Activated T-cell treated with anti-CD3 and anti-CD28 coated beads, Interleukin-2, amount 50 U/mL, for 72 hours (primary cell): Measurements from ENCODE around the gene PARD3. TPM values are rescaled to one million over a fixed set of nuclear protein-coding genes. Genes with fewer than 3 reads are reported as not detected.
"Not testable (repeated sequence)": the region's sequence is repeated elsewhere in the genome, so short reads cannot be mapped to it uniquely, and the experiment has no call there.

Experiments
- ATAC-seq, 2 donors: fragments of 150-1000 bp; cut with Tn5 transposase; replicated peaks in 1 of 2; 2 replicates each; pipeline ENCODE4 v1.10.0; 2021; ENCODE audit warnings: moderate library complexity in 2 of 2, mild to moderate bottlenecking in 1 of 2
- DNase-seq, 2 donors: peaks; one replicate each; pipeline ENCODE4 v3.0.0; 2021 to 2022; ENCODE audit warnings: mixed read lengths in 1 of 2
- H3K27ac Mint-ChIP-seq: one replicate; pipeline ENCODE4 v1.8.0; 2022; ENCODE audit warnings: mild to moderate bottlenecking, moderate library complexity, mixed read lengths
- H3K27me3 Mint-ChIP-seq: one replicate; pipeline ENCODE4 v1.8.0; 2022; ENCODE audit warnings: low read depth, mixed read lengths
- H3K36me3 Mint-ChIP-seq, 2 donors: one replicate each; pipeline ENCODE4 v1.8.0; 2022; ENCODE audit warnings: mixed read lengths in 2 of 2, mild to moderate bottlenecking in 1 of 2; ENCODE audit not compliant: insufficient read depth in 2 of 2
- H3K4me1 Mint-ChIP-seq: one replicate; pipeline ENCODE4 v1.8.0; 2022; ENCODE audit warnings: low read depth, mixed read lengths
- H3K4me3 Mint-ChIP-seq, 2 donors: one replicate each; pipeline ENCODE4 v1.8.0; 2022; ENCODE audit warnings: mild to moderate bottlenecking in 2 of 2, mixed read lengths in 2 of 2, moderate library complexity in 2 of 2
- H3K9me3 Mint-ChIP-seq, 2 donors: one replicate each; pipeline ENCODE4 v1.8.0; 2022; ENCODE audit warnings: mixed read lengths in 2 of 2
- total RNA-seq, 2 donors: library from RNA; stranded (reverse); gene quantifications; one replicate each; pipeline ENCODE4 v1.2.3, GENCODE V29; 2022

Gene PARD3
- 1 to 10 TPM; 2.3 to 3.7 TPM for total RNA-seq

- peak; percentile 65 to 77 for ATAC-seq
- peak within 1 kb of the TSS; percentile 60 to 81 for H3K4me3 Mint-ChIP-seq
Measured at GRCh38 chr10:34815185-34816084, at the start of gene PARD3. Gene PARD3, minus strand, starts transcription at chr10:34815296. Its CDS starts 301 bp downstream, at chr10:34814995.

DNA sequence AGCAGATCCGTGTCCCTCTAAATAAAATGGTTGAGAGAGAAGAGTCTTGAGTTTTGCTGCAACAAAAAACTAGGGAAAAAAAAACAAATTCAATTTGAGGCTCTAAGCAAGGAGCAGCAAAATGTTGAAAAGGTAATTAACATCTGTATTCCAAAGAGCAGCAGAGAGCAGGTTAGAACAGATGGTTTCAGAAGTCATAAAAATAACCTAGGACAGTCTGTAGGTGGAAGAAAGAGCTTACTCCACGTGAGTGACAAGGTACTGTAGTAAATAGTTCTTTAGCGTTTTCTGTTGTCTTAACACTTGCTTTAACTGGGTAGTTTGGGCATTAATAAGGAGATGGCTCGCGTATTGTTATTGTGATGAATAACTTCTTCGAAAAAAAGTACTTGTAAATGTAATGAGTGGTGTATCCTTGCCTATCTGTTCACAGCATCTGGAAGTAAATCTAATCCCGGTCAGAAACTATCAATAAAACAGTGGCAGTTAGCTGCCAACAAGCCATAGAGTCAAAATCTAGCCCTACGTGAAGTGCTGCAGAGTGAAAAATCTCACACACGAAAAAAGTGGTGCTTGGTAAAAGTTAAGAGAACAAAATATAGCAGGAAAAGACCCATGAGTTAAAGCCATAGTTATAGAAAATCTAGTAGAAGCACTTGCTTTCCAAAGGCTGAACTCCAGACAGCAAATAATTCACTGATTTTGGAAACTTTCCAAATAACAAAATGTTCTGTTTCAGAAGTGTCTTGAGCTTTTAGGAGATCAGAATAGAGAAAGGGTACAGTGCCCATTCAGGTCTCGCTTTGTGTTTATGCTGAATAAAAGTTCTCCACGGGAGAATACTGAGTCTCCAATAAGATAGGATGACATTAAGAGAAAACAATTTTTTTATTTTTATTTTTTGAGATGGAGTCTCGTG lies 49.3 kb upstream of the PARD3 start:
- ATAC-seq (no peak), DNase-seq (no peak)
- Mint-ChIP-seq H3K4me1 (no peaks in the 10 kb centered on the region), H3K27ac (no peak overlapping the region), H3K27me3 (peaks cover 17% of the 10 kb centered on the region), H3K36me3 (no peaks in the 10 kb centered on the region), H3K9me3 (no peaks in the 10 kb centered on the region), H3K4me3 (no peak overlapping the region)

More at GRCh38 chr10:34815185-34816084, at the start of gene PARD3:
- Mint-ChIP-seq H3K27me3 (peaks cover 56% of the 10 kb centered on the region), H3K9me3 (no peaks in the 10 kb centered on the region), H3K27ac (no peak within 1 kb of the TSS), H3K36me3 (no peaks in the 10 kb centered on the region), H3K4me1 (peaks cover 12% of the 10 kb centered on the region)
- peak; percentile 5 to 28 for DNase-seq

GRCh38 chr10:34862892-34863291 lies 47.8 kb upstream of the PARD3 start:
- H3K36me3 Mint-ChIP-seq = no peaks in the 10 kb centered on the region
- no peak overlapping the region for H3K27ac Mint-ChIP-seq
- H3K9me3 Mint-ChIP-seq = no peaks in the 10 kb centered on the region
- H3K4me3 Mint-ChIP-seq = no peak overlapping the region
- no peak for DNase-seq
- peaks cover 12% of the 10 kb centered on the region for H3K27me3 Mint-ChIP-seq
- ATAC-seq = no peak
- H3K4me1 Mint-ChIP-seq = no peaks in the 10 kb centered on the region

- no peaks in the 10 kb centered on the region for H3K4me1 Mint-ChIP-seq
- H3K36me3 Mint-ChIP-seq = no peaks in the 10 kb centered on the region
- no peak for DNase-seq
- no peaks in the 10 kb centered on the region for H3K9me3 Mint-ChIP-seq
- H3K27me3 Mint-ChIP-seq = peaks cover 12% of the 10 kb centered on the region
- H3K4me3 Mint-ChIP-seq = no peak overlapping the region
- no peak for ATAC-seq
- H3K27ac Mint-ChIP-seq = no peak overlapping the region
Measured at GRCh38 chr10:34861293-34862021, 46.4 kb upstream of the PARD3 start.

GRCh38 chr10:34859170-34859569 lies 44.1 kb upstream of the PARD3 start:
- Mint-ChIP-seq H3K4me1 (no peaks in the 10 kb centered on the region), H3K27ac (no peak overlapping the region), H3K4me3 (no peak overlapping the region), H3K36me3 (no peaks in the 10 kb centered on the region), H3K27me3 (peaks cover 6% of the 10 kb centered on the region), H3K9me3 (no peaks in the 10 kb centered on the region)
- no peak for ATAC-seq
- no peak for DNase-seq

DNA sequence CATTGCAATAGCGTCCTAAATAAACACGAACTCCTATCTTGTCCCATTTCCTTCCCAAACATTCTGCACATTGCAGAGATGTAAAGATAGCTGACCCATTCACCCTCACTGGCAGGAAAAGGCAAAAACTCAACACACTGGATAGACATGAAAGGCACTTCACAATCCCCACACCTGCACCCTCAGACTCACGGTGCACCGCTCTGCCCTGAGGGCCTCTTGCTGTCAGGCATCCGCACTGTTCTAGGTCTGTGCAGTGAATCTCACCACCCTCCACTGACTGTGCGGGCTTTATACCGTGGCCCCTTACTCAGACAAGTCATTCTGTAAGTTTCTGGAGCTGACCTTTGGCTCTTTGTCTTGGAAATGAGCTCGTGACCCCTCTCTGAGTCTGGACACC lies 42.9 kb upstream of the PARD3 start:
- H3K4me3 Mint-ChIP-seq = no peak overlapping the region
- H3K27ac Mint-ChIP-seq = no peak overlapping the region
- H3K9me3 Mint-ChIP-seq = no peaks in the 10 kb centered on the region
- H3K36me3 Mint-ChIP-seq = no peaks in the 10 kb centered on the region
- ATAC-seq = no peak
- H3K4me1 Mint-ChIP-seq = no peaks in the 10 kb centered on the region
- H3K27me3 Mint-ChIP-seq = no peaks in the 10 kb centered on the region
- no peak for DNase-seq

DNA sequence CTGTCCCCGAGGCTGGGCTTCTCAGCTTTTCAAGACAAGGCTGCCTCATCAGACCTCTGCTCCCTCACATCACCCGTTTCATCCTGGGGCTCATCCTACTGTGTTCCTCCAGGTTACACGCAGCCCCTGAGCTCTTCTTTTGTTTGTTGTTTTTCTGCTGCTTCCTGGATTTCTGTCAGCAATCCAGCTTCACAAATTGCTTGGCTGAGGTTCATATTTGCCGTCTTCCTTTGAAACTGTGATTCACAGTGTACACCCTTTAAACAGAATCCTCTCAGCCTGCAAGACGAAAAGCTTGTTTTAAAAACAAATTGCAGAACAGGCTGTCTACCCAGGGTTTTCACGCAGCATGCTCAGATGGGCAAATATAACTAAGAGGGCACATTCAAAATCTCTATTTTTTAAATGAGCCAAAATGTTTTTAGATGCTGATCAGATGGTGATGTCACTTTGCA lies 39.1 kb upstream of the PARD3 start:
- Mint-ChIP-seq H3K36me3 (no peaks in the 10 kb centered on the region), H3K27ac (no peak overlapping the region), H3K4me1 (no peaks in the 10 kb centered on the region), H3K9me3 (no peaks in the 10 kb centered on the region), H3K4me3 (no peak overlapping the region), H3K27me3 (no peaks in the 10 kb centered on the region)
- ATAC-seq (no peak), DNase-seq (no peak)

DNA sequence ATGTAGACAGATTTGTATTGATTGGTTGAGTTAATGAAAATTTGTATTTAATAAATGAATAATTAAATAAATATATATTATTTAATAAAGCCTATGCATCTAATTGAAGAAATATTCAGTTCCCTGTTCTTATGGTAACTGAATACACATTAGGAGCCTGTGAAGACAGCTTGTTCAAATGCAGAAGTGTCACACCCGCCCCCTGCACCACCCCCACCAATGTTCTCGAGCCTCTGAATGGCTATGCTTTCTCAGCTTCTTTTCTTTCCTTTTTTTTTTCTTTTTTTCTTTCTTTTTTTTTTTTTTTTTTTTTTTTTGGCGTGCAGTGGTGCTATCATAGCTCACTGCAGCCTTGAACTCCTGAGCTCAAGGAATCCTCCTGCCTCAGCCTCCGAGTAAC lies 38.3 kb upstream of the PARD3 start:
- Mint-ChIP-seq H3K9me3 (no peaks in the 10 kb centered on the region), H3K4me3 (no peak overlapping the region), H3K4me1 (no peaks in the 10 kb centered on the region), H3K36me3 (no peaks in the 10 kb centered on the region), H3K27ac (no peak overlapping the region), H3K27me3 (no peaks in the 10 kb centered on the region)
- no peak for ATAC-seq
- no peak for DNase-seq

DNA sequence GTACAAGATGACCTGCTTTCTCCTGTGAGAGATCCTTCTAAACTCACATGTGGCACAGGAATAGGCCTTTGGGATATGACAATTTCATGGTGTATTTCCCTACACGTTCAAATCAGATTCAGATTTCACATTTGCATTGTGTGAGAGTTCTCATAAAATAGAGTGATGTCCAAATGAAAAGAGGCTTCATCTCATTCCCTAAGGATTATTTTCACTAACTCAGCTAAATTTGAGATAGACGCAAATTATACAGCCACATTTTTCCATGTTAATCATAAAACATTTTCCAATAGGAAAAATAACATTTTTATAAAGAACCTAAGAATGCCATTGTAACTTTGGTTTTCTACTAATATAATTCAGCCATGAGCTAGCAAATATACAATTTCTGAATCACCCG lies 35.5 kb upstream of the PARD3 start:
- H3K27me3 Mint-ChIP-seq = no peaks in the 10 kb centered on the region
- H3K36me3 Mint-ChIP-seq = no peaks in the 10 kb centered on the region
- no peaks in the 10 kb centered on the region for H3K9me3 Mint-ChIP-seq
- no peaks in the 10 kb centered on the region for H3K4me1 Mint-ChIP-seq
- no peak for DNase-seq
- no peak for ATAC-seq
- H3K4me3 Mint-ChIP-seq = no peak overlapping the region
- no peak overlapping the region for H3K27ac Mint-ChIP-seq

DNA sequence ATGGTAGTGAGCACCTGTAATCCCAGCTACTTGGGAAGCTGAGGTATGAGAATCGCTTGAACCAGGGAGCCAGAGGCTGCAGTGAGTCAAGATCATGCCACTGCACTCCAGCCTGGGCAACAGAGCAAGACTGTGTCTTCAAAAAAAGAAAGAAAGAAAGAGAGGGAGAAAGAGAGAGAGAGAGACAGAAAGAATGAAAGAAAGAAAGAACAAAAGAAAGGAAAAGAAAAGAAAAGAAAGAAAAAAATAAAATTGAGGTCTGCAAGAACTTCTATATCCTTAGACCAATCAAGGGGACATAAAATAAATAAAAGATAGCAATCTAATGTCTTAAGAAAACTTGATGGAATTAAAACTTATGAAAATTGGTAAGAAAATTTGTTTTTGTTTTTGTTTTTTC lies 34.9 kb upstream of the PARD3 start:
- ATAC-seq (no peak), DNase-seq (no peak)
- H3K4me1 Mint-ChIP-seq = no peaks in the 10 kb centered on the region
- H3K27ac Mint-ChIP-seq = peak overlapping the region; percentile 2
- H3K27me3 Mint-ChIP-seq = no peaks in the 10 kb centered on the region
- no peak overlapping the region for H3K4me3 Mint-ChIP-seq
- H3K36me3 Mint-ChIP-seq = no peaks in the 10 kb centered on the region
- no peaks in the 10 kb centered on the region for H3K9me3 Mint-ChIP-seq

DNA sequence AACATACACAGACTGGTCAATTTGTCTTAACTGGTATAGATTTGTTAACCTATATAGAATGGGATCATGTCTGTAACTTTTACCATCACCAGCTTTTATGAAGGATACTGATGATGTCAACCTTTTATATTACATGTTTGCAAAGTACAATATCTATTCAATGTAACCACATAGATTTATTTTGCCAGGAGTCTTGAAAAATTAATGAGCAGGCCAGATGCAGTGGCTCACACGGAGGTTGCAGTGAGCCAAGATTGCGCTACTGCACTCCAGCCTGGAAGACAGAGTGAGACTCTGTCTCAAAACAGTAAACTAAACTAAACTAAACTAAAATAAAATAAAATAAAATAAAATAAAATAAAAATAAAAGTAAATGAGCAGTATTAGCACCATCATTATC lies 30.0 kb upstream of the PARD3 start:
- no peaks in the 10 kb centered on the region for H3K4me1 Mint-ChIP-seq
- no peak for DNase-seq
- H3K4me3 Mint-ChIP-seq = no peak overlapping the region
- H3K27me3 Mint-ChIP-seq = no peaks in the 10 kb centered on the region
- H3K36me3 Mint-ChIP-seq = no peaks in the 10 kb centered on the region
- H3K27ac Mint-ChIP-seq = no peak overlapping the region
- no peaks in the 10 kb centered on the region for H3K9me3 Mint-ChIP-seq
- no peak for ATAC-seq

DNA sequence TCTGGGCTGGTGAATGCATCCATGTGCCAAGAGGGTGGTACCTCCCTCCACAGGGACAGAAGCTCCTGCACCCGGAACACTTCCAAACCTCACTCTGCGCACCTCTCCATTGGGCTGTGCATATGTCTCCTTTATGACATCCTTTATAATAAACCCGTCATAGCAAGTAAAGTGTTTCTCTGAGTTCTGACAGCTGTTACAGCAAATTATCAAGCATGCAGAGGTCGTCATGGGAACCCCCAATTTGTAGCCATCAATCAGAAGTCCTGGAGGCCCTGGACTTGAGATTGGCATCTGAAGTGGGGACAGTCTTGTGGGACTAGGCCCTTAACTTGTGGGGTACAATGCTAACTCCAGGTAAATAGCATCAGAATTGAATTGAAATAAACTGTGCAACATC lies 29.4 kb upstream of the PARD3 start:
- Mint-ChIP-seq H3K27me3 (no peaks in the 10 kb centered on the region), H3K9me3 (no peaks in the 10 kb centered on the region), H3K27ac (no peak overlapping the region), H3K36me3 (no peaks in the 10 kb centered on the region), H3K4me3 (no peak overlapping the region), H3K4me1 (no peaks in the 10 kb centered on the region)
- no peak for DNase-seq
- no peak for ATAC-seq

DNA sequence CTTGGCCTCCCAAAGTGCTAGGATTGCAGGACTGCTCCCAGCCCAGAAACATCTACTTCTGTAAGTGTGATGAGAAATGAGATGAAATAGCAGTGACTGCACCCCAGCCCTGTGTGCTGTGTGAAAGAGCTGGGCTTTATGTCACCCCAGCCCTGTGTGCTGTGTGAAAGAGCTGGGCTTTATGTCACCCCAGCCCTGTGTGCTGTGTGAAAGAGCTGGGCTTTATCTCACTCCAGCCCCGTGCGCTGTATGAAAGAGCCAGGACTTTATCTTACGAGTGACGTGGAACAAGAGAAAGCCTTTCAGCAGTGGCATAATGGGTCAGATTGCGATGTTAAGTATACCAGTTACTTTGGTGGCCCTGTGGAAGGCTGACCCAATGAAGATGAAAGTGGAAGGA lies 28.4 kb upstream of the PARD3 start:
- ATAC-seq = not testable (repeated sequence)

More for the DNA sequence above, 28.4 kb upstream of the PARD3 start:
- DNase-seq, H3K27me3 Mint-ChIP-seq, H3K27ac Mint-ChIP-seq, H3K4me1 Mint-ChIP-seq, H3K4me3 Mint-ChIP-seq, H3K36me3 Mint-ChIP-seq, H3K9me3 Mint-ChIP-seq: not testable (repeated sequence)
